Measurements from ENCODE around the gene SETDB1. TPM values are rescaled to one million over a fixed set of nuclear protein-coding genes. Genes with fewer than 3 reads are reported as not detected.

SETDB1 gene
- total RNA-seq, 3 donors from 2014 or later: 37.0 to 40.7 (median 40.7) TPM

GRCh38 chr1:150974580-150975478, 48.7 kb downstream of the SETDB1 start, which contains the start of gene CERS2:
TSS of gene CERS2 (minus strand) at chr1:150974835. CDS start at chr1:150969090, 5,745 bp downstream.
- Mint-ChIP-seq H3K27me3 (ENCODE audit: low read depth) (no peaks in the 10 kb centered on the region), H3K9me3 (no peaks in the 10 kb centered on the region), H3K4me3 (peak within 1 kb of the TSS; percentile 89), H3K36me3 (ENCODE audit: insufficient read depth) (no peaks in the 10 kb centered on the region), H3K4me1 (ENCODE audit: low read depth) (peaks cover 66% of the 10 kb centered on the region)
- ATAC-seq (peak; percentile 64 to 66), DNase-seq (peak; percentile 69)

GRCh38 chr1:150976401-150976821, 50.2 kb downstream of the SETDB1 start:
- peak overlapping the region; percentile 77 for H3K4me3 Mint-ChIP-seq
- H3K36me3 Mint-ChIP-seq (ENCODE audit: insufficient read depth): no peaks in the 10 kb centered on the region

GRCh38 chr1:150976879-150977694, 50.9 kb downstream of the SETDB1 start:
- H3K4me3 Mint-ChIP-seq: peak overlapping the region; percentile 77
- H3K4me1 Mint-ChIP-seq (ENCODE audit: low read depth): peaks cover 49% of the 10 kb centered on the region
- H3K36me3 Mint-ChIP-seq (ENCODE audit: insufficient read depth): no peaks in the 10 kb centered on the region
- no peaks in the 10 kb centered on the region for H3K27me3 Mint-ChIP-seq (ENCODE audit: low read depth)
- DNase-seq (peak; percentile 62), ATAC-seq (no peak)
- H3K9me3 Mint-ChIP-seq: no peaks in the 10 kb centered on the region

More at GRCh38 chr1:150976401-150976821, 50.2 kb downstream of the SETDB1 start:
- no peaks in the 10 kb centered on the region for H3K9me3 Mint-ChIP-seq
- H3K4me1 Mint-ChIP-seq (ENCODE audit: low read depth): peaks cover 56% of the 10 kb centered on the region
- ATAC-seq (no peak), DNase-seq (no peak)
- H3K27me3 Mint-ChIP-seq (ENCODE audit: low read depth): no peaks in the 10 kb centered on the region

GRCh38 chr1:150979092-150980056, 53.2 kb downstream of the SETDB1 start:
- DNase-seq: peak; percentile 89
- ATAC-seq: peak; percentile 59 to 60
- no peaks in the 10 kb centered on the region for H3K27me3 Mint-ChIP-seq (ENCODE audit: low read depth)

GRCh38 chr1:150981177-150981804, 55.1 kb downstream of the SETDB1 start:
- DNase-seq (no peak), ATAC-seq (no peak)
- Mint-ChIP-seq H3K27me3 (ENCODE audit: low read depth) (no peaks in the 10 kb centered on the region), H3K4me3 (no peak overlapping the region), H3K4me1 (ENCODE audit: low read depth) (peaks cover 27% of the 10 kb centered on the region), H3K9me3 (no peaks in the 10 kb centered on the region), H3K36me3 (ENCODE audit: insufficient read depth) (no peaks in the 10 kb centered on the region)

More at GRCh38 chr1:150979092-150980056, 53.2 kb downstream of the SETDB1 start:
- H3K4me3 Mint-ChIP-seq: peak overlapping the region; percentile 49
- H3K4me1 Mint-ChIP-seq (ENCODE audit: low read depth): peaks cover 37% of the 10 kb centered on the region
- H3K36me3 Mint-ChIP-seq (ENCODE audit: insufficient read depth): no peaks in the 10 kb centered on the region
- H3K9me3 Mint-ChIP-seq: no peaks in the 10 kb centered on the region

- no peak for ATAC-seq
- no peaks in the 10 kb centered on the region for H3K36me3 Mint-ChIP-seq (ENCODE audit: insufficient read depth)
- no peak for DNase-seq
Observed at GRCh38 chr1:150981805-150982712, 55.9 kb downstream of the SETDB1 start, which contains the start of gene ANXA9. TSS of gene ANXA9 (plus strand) at chr1:150982292. CDS start at chr1:150983106, 814 bp downstream.

GRCh38 chr1:150985179-150985825, 59.1 kb downstream of the SETDB1 start:
- no peaks in the 10 kb centered on the region for H3K4me1 Mint-ChIP-seq (ENCODE audit: low read depth)
- no peaks in the 10 kb centered on the region for H3K9me3 Mint-ChIP-seq
- no peak overlapping the region for H3K4me3 Mint-ChIP-seq
- DNase-seq: no peak
- no peaks in the 10 kb centered on the region for H3K27me3 Mint-ChIP-seq (ENCODE audit: low read depth)
- no peak for ATAC-seq
- no peaks in the 10 kb centered on the region for H3K36me3 Mint-ChIP-seq (ENCODE audit: insufficient read depth)

More at GRCh38 chr1:150981805-150982712, 55.9 kb downstream of the SETDB1 start, which contains the start of gene ANXA9:
- Mint-ChIP-seq H3K4me3 (no peak within 1 kb of the TSS), H3K27me3 (ENCODE audit: low read depth) (no peaks in the 10 kb centered on the region), H3K4me1 (ENCODE audit: low read depth) (peaks cover 20% of the 10 kb centered on the region), H3K9me3 (no peaks in the 10 kb centered on the region)

- Mint-ChIP-seq H3K36me3 (ENCODE audit: insufficient read depth) (no peaks in the 10 kb centered on the region), H3K9me3 (no peaks in the 10 kb centered on the region), H3K4me3 (no peak overlapping the region), H3K4me1 (ENCODE audit: low read depth) (no peaks in the 10 kb centered on the region), H3K27me3 (ENCODE audit: low read depth) (no peaks in the 10 kb centered on the region)
- DNase-seq: no peak
- no peak for ATAC-seq
Observed at GRCh38 chr1:150987924-150988323, 61.8 kb downstream of the SETDB1 start.

GRCh38 chr1:150992626-150993025, 66.5 kb downstream of the SETDB1 start:
- DNase-seq (no peak), ATAC-seq (no peak)
- peaks cover 4% of the 10 kb centered on the region for H3K4me1 Mint-ChIP-seq (ENCODE audit: low read depth)
- no peak overlapping the region for H3K4me3 Mint-ChIP-seq
- H3K9me3 Mint-ChIP-seq: no peaks in the 10 kb centered on the region
- H3K27me3 Mint-ChIP-seq (ENCODE audit: low read depth): no peaks in the 10 kb centered on the region
- H3K36me3 Mint-ChIP-seq (ENCODE audit: insufficient read depth): peaks cover 3% of the 10 kb centered on the region

- no peaks in the 10 kb centered on the region for H3K9me3 Mint-ChIP-seq
- no peak for ATAC-seq
- DNase-seq: no peak
- no peak overlapping the region for H3K4me3 Mint-ChIP-seq
- H3K27me3 Mint-ChIP-seq (ENCODE audit: low read depth): no peaks in the 10 kb centered on the region
- H3K4me1 Mint-ChIP-seq (ENCODE audit: low read depth): peaks cover 9% of the 10 kb centered on the region
- H3K36me3 Mint-ChIP-seq (ENCODE audit: insufficient read depth): peaks cover 3% of the 10 kb centered on the region
Observed at GRCh38 chr1:150994248-150994647, 68.1 kb downstream of the SETDB1 start.

GRCh38 chr1:150995460-150995859, 69.3 kb downstream of the SETDB1 start:
- H3K27me3 Mint-ChIP-seq (ENCODE audit: low read depth): no peaks in the 10 kb centered on the region
- no peak overlapping the region for H3K4me3 Mint-ChIP-seq
- H3K4me1 Mint-ChIP-seq (ENCODE audit: low read depth): peaks cover 12% of the 10 kb centered on the region
- H3K9me3 Mint-ChIP-seq: no peaks in the 10 kb centered on the region
- no peak for ATAC-seq
- H3K36me3 Mint-ChIP-seq (ENCODE audit: insufficient read depth): peaks cover 3% of the 10 kb centered on the region
- no peak for DNase-seq

GRCh38 chr1:150995896-150996295, 69.7 kb downstream of the SETDB1 start:
- no peak overlapping the region for H3K4me3 Mint-ChIP-seq
- no peaks in the 10 kb centered on the region for H3K27me3 Mint-ChIP-seq (ENCODE audit: low read depth)
- peaks cover 7% of the 10 kb centered on the region for H3K36me3 Mint-ChIP-seq (ENCODE audit: insufficient read depth)
- no peak for ATAC-seq
- H3K4me1 Mint-ChIP-seq (ENCODE audit: low read depth): peaks cover 16% of the 10 kb centered on the region
- H3K9me3 Mint-ChIP-seq: no peaks in the 10 kb centered on the region
- DNase-seq: no peak
